GM18499 (cell line): ENCODE measurements around the gene FEZF1.
"Not testable (repeated sequence)": the region's sequence is repeated elsewhere in the genome, so short reads cannot be mapped to it uniquely, and the experiment has no call there.

Experiments
- ATAC-seq: cut with Tn5 transposase; IDR thresholded peaks from one replicate; pipeline ENCODE4 v1.9.1; 2021; ENCODE audit warnings: moderate number of reproducible peaks; ENCODE audit not compliant: insufficient read depth, unreplicated experiment

The FEZF1 gene

DNA sequence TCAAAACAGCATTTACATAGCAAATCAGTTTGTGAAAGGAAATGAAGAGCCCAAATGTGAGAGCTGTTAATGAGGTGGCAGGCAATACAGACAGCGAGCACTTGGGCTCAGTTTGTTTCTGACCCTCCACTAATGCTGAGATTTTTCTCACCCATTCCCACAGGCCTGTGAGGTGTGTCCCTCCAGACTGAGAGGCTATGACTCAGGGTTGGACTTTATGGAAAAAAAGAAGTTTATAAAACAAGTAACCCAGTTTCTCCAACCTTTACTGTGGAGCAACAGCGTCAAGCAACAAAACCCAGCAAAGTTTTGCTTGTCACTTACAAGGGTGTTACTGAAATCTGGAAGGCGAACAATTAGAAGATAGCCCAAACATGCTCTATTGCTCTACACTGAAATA is 4.9 kb upstream of the FEZF1 start:
- ATAC-seq, result no peak

- no peak for ATAC-seq
Observed at GRCh38 chr7:122307228-122307621, 2.7 kb upstream of the FEZF1 start.

- no peak for ATAC-seq
Observed at GRCh38 chr7:122306320-122307227, 2.0 kb upstream of the FEZF1 start.

- no peak for ATAC-seq
Observed at GRCh38 chr7:122305475-122306319, 1.1 kb upstream of the FEZF1 start.

- no peak for ATAC-seq
Observed at GRCh38 chr7:122304996-122305421, 459 bp upstream of the FEZF1 start.

GRCh38 chr7:122303531-122304318 is 825 bp downstream of the FEZF1 start:
- no peak for ATAC-seq

- no peak for ATAC-seq
Observed at GRCh38 chr7:122302761-122303530, 1.6 kb downstream of the FEZF1 start.

- no peak for ATAC-seq
Observed at GRCh38 chr7:122301858-122302760, 2.4 kb downstream of the FEZF1 start.

GRCh38 chr7:122300956-122301833 is 3.4 kb downstream of the FEZF1 start:
- no peak for ATAC-seq

GRCh38 chr7:122300211-122300932 is 4.2 kb downstream of the FEZF1 start:
- ATAC-seq, result no peak

GRCh38 chr7:122299624-122300210 is 4.8 kb downstream of the FEZF1 start:
- no peak for ATAC-seq

DNA sequence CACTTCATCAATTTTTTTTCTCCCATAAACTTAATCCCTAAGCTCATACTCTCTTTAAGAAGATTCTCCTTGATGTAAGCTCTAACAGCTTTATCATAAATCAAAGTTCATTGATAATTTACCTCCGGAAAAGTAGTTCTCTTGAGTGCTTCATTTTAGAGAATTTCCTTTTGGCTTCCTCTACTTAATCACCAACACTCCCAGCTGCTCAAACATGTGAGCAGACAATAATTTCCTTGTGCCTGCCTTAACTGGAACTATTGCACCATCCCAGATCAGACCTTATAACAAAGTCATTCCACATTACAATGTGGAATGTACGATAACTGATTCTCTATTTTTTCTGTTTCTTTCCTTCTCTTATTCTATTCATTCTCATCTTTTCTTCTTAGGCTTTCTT is 5.9 kb downstream of the FEZF1 start:
- no peak for ATAC-seq

DNA sequence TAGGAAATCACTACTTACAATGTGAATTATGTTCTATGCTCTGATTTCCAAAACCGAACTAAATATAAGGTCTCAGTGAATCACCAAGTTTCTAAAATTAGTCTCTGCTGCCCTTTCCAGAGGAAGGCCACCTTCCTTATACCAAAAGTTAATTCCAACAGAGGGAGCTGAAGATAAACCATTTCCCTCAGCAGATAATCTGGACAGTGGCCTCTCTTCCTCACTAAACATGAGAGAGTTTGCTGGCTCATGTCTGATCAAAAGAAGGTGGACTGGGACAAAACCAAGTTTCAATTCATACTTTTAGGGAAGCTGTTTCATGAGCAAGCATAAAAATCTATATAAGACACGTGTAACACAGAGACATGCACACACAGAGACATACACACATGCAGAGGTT is 6.4 kb downstream of the FEZF1 start:
- ATAC-seq, result no peak

DNA sequence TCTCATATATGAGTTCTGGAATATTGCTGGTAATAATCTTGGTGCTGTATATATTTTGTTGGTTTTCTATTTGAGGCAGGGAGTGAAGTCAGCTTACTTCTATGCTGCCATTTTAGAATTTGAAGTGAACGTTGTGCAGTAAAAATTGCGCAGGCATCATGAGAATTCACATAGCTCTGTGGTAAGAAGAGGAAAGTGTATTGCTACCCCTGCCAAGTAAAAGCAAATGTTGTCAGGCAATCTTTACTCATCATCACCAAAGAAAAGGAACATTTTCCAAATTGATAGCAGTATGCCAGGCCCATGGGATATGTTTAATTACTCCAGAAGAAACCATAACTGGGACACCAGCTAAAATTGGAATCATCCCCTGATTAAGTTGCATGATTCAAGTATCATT is 13.4 kb downstream of the FEZF1 start:
- ATAC-seq, result no peak

DNA sequence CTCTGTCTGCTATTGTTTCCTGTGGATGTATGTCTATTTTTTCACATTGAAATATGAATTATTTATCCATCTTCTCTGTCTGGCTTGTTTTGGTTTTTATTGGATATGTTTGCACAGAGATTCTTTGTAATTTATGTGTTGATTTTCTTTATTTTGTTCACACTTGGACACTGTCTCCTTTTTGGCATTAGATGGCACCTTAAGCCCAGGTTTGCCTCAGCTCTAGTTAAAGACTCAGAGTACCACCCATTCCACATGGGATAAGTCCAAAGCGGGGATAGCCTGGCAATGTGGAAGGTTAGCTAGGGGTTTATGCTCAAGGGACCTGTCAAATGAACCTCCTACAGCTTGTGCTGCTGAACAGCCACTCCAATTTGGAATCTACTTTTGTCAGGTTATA is 14.1 kb downstream of the FEZF1 start:
- no peak for ATAC-seq

- ATAC-seq, result no peak
Observed at GRCh38 chr7:122289426-122289825, 15.1 kb downstream of the FEZF1 start.

DNA sequence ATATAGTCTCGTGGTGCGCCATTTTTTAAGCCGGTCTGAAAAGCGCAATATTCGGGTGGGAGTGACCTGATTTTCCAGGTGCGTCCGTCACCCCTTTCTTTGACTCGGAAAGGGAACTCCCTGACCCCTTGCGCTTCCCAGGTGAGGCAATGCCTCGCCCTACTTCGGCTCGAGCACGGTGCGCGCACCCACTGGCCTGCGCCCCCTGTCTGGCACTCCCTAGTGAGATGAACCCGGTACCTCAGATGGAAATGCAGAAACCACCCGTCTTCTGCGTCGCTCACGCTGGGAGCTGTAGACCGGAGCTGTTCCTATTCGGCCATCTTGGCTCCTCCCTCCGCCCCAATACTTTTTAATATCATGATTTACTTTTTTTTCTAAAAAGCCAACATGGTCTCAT is 19.9 kb downstream of the FEZF1 start:
- not testable (repeated sequence) for ATAC-seq
